ENCODE results near the gene GUCY2C.

Gene GUCY2C

DNA sequence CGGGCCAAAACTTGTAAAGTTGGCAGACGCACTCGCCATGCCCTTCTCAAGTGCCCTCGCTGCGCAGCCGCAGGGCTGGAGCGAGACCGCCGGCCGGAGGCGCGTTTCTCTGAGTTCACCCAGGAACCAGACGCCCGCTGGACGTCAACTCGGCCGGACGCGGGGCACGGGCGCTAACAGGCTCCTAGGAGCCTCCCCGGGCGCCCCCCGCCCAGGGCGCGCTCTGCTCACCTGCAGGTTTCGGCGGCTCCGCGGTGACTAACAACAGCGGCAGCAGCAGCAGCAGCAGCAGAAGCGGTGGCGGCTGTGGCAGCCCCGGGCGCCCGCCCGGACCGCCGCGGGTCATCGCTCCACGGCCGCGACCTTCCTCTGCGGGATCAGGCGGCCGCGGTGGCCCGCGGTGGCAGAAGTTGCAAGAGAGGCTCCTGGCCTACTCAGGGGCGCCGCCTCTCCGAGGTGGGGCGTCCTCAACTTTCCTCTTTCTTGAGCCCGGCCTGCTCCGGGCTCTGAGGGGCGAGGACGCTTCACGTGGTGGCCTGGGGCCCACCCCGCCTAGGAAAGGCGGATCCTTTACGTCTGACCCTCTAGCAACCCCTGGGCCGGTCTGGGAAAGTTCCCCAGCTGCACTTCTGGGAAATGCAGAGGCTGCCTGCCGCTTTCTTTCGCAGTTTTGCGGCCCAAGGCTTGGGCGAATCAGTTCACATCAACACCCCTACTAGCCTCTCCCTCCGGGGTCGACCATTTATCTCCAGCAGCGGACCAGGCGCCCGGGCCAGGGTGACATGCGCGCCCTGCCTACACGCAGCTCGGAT, 128.8 kb downstream of the GUCY2C start, which contains the start of gene PLBD1:
PLBD1 (minus strand) TSS at position 533 of the 812 bp plus-strand sequence; CDS start at position 346, 187 bp downstream.
- DNase-seq, result peak; percentile 10

DNA sequence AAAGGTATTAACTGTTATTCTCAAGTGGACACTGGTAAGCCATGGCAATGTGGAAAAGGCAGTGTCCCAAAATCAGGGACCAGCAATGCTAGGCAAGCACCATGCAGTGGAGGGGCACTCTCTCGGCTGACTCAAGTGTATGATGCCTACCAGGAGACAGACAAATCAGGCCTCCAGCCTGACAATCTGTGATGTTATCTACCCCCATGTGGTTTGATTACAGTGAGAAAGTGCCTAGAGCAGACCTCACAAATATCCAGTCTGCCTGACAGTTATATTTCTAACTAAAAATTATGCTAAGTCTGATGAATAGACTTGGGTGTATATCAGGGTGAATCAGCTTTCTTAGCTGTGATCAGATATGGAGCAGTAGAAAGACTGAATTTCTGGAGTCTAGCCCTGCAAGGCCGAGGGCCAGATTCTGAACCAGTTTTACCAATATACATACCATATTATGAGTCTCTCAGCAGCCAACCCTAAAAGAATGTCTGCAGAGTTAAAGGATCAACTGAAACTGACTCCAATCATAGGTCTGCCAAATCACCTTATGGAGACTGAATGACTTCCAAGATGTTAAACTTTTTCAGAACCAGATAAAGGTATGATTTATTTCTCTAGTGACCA, 132.0 kb downstream of the GUCY2C start:
- no peak for DNase-seq

DNA sequence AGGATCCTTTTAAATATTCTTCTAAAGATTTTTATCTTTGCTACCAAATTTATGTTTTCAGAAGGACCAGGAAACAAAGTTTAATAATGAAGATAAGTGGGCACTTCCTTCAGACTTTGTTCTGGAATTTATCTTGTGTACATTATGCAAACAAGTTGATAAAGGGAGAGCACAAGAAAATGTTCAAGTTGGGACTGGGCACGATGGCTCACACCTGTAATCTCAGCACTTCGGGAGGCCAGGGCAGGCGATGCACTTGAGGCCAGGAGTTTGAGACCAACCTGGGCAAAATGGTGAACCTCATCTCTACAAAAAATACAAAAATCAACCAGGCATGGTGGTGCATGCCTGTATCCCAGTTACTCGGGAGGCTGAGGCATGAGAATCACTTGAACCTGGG, 133.4 kb downstream of the GUCY2C start:
- no peak for DNase-seq
